GM21423 (cell line): ENCODE measurements around the gene GDPD5.

Experiments used
- ATAC-seq: cut with Tn5 transposase; IDR thresholded peaks from one replicate; pipeline ENCODE4 v1.9.1; 2021; ENCODE audit warnings: mild to moderate bottlenecking, moderate library complexity; ENCODE audit not compliant: unreplicated experiment

The GDPD5 gene

DNA sequence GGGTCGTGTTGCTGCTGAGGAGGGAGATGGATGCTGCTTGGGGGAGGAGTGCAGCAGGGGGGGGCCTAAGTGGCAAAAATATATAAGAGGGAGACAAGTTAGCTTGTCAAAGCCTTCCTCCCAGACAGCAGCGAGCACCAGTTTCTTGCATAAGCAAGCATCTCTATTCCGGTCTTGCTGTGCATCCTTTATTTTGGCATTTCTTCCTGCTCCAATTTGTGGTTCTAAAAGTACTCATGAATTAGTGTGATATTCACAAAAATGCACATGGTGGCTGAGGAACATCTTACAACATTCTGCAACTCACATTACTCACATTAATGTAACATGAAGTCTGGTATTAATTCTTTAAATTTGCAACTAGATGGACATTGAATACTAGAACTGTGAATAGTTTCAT is 32.1 kb downstream of the GDPD5 start:
- no peak for ATAC-seq

DNA sequence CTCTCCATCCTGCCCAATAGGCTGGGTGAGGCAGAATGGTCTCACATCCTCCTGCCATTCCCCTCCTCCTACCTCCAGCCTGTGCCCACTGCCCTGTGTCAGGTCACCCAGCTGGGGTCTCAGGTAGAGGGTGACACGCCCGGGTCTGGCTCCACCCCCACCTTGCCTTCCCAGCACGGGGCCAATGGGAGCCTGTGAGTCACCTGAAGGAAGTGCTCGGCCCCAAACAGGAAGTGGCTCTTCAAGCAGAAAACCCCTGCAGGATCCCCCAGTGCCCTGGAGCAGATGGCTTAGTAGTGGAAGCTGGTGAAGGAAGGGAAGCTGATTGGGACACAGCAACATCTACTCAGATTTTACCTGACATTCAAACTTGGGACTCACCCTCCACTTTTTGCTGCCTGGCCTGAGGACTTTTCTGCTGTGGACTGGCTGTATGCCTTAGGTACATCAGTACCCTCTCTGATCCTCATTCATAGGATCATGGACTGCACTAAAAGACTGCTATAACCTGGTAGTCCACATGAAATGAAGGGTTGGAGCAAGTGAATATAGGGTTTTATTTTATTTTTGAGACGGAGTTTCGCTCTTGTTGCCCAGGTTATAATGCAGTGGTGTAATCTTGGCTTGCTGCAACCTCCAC is 33.4 kb downstream of the GDPD5 start:
- ATAC-seq: no peak

DNA sequence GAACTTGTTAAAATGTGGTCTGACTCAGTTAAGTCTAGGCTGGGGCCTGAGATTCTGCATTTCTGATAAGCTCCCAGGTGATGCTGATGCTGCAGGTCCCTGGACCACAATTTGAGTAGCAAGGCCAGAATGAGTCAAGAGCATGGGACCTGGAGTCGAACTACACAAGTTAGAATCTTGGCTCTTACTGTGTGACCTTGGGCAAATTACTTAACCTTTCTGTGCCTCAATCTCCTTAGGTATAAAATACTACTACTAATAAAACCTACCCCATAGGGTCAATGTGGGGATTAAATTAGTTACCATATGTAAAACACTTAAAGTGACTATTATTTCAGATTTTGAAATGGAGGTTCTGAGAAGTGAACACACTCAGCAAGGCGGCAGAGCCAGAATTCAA is 34.3 kb downstream of the GDPD5 start:
- ATAC-seq: no peak

DNA sequence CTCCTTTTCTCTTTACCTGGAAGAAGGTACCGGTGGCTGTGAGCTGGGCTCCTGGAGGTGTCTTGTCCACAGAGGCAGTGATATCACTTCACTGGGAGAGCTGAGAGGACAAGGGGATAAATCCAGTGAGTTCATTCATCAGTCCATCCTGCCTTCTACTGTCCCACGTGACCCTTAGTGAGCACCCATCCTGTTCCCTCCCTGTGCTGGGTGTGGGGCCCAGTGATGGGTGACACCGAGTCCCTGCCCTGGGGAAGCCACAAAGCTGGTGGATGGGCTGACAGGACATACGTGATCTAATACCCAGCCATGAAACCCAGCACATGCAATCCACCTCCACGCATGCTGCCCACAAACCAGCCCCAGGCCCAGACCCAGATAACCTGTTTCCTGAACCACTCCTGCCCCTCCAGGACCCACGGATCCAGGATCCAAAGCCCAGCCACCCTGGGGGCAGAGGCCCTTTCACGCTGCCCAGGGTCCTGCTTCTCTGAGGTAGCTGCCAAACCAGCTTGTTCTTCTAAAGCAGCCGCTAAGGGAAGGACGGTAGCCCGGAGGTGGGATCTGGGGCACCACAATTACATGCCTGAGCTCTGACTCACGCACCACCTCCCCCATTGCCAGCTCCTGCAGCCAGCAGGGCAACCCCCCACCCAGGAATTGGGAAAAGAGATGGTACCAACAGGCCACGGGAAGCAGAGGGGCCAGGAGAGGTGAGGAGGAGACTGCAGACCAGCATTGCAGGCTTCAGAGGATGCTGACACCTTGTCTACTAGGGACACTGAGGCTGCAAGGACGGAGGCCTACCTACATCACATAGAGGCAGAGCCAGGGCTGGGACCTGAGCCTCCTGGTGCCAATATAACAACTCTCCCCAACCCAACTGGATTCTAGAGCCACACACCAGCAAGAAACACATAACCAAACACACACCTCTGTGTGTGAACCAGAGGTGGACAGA is 35.2 kb downstream of the GDPD5 start:
- ATAC-seq: no peak

DNA sequence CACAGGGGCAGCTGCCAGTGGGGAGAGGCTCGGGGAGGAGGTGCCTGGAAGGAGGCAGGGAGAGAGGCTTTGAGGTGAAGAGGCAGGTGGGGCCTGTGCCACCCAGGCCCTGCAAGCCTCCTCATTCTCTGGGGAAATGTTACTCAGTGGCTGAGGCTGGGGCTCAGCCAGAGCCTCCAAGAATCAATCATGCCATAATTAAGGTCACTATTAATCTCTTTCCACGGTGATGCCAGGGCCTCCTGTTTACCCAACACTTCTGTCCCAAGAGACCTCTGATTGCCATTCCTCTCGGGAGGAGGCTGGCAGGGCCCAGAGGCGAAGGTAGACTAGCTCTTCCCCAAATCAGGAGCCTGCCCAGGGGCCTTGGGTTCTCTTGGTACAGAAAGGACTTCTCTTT is 38.4 kb downstream of the GDPD5 start:
- ATAC-seq: no peak

DNA sequence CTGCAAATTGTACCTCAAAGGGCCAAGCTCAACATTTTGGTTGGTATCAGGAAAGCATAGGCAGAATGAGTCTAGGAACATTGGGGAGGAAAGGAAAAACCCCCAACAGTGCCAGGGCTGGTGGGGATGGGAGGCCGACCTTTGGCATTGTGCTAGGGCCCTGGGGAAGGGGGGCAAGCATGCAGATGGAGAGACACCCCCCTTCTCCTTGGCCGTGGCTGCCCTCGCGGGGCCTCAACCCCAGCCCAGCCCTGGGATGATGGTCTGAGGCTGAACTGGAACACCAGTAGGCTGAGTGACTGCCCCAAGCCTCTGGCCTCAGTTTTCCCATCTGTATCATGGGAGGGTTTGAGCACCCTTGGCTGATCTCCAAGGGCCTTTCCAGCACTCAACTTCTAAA is 40.0 kb downstream of the GDPD5 start:
- no peak for ATAC-seq

DNA sequence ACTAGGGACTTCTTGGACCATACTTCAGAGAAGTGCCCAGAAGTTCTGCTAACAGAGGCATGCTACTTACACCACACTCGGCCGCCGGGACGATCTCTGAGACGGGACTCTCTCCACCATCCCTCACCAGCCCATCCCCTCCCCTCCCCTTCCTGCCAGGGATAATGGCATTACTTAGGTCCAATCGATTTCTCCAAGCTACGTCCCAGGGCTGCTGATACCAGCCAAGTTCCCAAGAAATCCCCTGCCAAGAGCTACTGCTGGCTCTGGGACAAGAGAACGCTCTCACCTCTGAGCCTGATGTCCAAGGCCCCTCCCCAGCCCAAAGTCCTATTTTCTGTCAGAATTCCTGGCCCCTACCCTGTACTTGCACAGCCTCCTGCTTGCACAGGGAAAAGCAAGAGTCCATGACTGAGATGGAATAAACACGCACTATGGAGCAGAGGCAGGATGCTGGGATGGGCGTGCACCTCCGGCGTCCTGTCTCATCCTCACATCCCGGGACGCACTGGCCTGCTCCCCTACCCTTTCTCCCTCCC is 42.7 kb downstream of the GDPD5 start:
- ATAC-seq: no peak

DNA sequence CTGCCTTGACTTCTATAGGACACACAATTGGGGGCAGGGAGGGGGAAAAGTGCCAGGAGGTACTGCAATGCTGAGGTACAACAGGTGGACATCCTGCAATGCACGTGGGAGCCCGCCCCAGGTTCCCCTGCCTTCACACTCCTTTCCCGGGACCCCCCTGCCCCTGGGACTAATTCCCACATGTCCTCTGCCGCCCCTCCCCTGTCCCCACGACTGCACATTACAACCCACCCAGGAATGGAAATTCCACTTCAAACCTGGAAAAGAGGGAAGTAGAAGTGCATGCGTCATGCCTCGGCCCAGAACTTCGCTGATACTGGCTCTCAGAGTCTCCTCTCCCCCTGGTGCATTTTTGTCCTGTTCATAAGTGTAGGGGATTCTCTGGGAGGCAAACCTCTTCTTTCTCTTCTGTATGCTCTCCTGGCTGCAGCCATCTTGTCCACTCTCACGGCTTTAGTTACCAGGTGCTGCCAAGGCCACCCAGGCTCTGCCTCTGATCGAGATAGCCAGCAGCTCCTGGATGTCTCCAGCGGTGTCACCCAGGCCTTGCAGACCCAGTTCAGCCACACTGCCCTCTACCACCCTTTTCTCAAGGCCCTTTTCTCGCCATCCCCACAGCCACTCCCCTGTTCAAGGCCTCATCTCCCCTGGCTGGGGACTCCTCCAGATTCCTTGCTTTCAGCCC is 43.7 kb downstream of the GDPD5 start:
- no peak for ATAC-seq

DNA sequence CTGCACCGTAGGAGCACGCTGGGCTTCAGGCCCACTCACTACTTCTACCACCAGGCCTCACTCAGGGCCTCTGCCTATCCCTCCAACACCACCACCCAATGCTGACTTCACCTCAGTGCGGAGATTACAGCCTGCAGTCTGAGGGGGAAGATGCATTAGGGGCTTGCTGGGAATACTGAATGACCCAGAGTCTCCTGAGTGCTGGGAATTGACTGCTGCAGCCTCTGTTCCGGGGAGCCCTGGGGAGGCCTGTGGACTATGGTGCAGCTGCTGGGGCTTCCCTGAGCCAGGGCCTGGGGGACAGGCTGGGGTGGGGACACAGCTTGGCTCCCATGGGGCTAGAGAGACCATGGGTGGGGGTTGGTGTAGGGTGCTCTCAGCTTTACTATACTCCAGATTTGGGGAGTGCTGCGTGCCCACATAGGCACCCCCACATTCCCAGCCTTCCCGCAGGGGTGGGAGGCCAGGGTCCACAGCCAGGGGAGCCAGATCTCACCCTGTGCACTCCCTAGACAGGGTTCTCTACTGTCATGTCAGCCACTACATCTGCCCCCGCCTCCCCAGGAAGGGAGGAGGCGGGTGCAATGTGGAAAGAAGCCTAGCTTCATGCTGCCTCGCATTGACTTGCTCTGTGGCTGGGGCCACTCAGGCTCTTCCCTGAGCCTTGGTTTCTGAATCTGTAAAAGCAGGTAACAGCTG is 44.4 kb downstream of the GDPD5 start:
- ATAC-seq: no peak

DNA sequence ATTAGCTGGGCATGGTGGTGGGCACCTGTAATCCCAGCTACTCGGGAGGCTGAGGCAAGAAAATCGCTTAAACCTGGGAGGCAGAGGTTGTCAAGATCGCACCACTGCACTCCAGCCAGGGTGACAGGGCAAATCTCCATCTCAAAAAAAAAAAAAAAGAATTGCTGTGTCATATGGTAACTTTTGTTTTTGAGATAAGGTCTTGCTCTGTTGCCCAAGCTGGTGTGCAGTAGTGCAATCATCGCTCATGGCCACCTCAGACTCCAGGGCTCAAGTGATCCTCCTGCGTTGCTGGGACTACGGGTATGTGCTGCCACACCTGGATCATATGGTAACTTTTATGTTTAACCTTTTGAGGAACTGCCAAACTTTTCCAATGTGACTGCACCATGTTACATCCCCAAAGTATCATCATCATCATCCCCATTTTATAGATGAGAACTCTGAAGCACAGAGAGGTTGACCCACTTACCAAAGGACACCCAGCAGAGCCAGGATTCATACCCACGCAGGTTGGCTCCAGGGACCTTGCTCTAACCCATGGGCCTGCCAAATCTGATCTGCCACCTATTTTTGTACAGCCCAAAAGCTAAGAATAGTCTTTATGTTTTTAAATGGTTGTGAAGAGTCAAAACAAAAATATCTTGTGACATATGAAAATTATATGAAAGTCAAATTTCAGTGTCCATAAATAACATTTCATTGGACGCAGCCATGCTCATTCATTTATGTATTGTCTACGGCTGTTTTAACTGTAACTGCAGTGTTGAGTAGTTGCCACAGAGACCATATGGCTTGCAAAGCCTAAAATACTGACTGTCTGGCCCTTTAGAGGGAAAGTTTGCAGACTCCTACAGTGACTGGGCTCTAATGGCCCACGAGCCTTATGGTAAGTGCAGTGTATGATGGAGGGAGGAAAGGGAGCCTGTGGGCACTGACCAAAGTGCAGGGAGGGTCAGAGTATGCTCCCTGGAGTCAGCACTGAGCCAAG is 45.3 kb downstream of the GDPD5 start:
- ATAC-seq: no peak

DNA sequence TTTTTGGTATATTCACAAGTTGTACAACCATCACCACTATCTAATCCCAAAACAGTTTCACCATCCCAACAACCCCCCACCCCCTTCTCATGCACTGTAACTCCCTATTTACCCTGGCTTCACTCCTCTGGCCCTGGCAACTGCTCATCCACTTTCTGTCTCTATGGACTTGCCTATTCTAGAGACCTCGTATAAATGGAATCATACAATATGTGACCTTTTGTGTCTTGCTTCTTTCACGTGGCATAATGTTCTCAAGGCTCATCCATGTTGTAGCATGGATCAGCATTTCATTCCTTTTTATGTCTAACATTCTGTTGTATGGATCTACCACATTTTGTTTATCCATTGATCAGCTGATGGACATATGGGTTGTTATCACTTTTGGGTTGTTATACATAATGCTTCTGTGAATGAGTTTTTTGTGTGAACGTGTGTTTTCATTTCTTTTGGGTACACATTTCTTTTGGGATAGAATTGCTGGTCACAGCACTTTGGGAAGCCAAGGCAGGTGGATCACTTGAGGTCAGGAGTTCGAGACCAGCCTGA is 46.1 kb downstream of the GDPD5 start:
- no peak for ATAC-seq

DNA sequence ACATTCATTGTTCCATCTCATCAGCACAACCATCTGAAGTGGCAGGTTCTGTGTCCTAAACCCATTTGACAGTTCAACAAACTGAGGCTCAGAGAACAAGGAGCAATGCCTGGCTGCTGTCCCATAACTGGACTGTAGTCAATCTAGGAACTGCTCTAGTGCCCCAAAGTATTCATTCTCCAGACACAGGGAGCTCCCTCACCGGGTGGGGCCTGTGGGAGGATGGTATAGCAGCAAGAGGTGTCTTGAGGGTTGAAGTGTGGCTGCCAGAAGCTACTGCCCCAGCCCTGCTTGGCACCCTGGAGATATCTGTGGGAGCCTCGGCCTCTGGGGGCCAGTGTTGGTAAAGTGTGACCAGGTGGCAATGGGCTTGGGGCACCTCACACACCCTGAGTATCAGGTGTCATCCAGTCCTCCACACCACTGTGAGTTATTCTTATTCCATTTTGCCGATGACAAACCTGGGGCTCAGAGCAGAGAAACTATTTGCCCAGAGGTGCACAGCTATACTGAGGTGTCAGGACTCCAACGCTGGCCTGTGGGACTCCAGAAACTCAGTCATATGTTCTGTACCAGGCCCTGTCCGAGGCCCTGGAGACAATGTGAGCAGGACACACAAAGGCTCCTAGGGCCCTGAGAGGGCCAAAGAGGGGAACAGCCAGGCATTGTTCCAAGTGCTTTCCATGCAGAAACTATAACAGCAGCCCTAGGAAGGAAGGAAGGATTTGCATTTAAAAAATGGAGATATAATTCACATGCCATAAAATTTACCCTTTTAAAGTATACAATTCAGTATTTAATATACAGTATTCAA is 46.8 kb downstream of the GDPD5 start:
- no peak for ATAC-seq

DNA sequence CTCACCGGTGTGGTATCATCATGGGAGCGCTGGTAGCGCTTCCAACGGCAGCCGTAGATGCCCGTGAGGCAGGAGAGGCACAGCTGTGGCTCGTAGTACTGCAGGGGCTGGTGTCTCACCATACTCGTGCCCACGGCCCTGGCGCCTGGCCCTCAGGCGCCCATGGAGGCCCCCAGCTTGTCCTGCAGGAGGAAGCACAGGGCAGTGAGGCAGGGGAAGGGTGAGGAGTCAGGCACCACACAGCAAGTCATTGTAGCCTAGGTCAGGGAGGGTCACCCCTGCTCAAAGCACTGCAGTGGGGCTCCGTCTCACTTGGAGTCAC is 48.2 kb downstream of the GDPD5 start:
- ATAC-seq: no peak

DNA sequence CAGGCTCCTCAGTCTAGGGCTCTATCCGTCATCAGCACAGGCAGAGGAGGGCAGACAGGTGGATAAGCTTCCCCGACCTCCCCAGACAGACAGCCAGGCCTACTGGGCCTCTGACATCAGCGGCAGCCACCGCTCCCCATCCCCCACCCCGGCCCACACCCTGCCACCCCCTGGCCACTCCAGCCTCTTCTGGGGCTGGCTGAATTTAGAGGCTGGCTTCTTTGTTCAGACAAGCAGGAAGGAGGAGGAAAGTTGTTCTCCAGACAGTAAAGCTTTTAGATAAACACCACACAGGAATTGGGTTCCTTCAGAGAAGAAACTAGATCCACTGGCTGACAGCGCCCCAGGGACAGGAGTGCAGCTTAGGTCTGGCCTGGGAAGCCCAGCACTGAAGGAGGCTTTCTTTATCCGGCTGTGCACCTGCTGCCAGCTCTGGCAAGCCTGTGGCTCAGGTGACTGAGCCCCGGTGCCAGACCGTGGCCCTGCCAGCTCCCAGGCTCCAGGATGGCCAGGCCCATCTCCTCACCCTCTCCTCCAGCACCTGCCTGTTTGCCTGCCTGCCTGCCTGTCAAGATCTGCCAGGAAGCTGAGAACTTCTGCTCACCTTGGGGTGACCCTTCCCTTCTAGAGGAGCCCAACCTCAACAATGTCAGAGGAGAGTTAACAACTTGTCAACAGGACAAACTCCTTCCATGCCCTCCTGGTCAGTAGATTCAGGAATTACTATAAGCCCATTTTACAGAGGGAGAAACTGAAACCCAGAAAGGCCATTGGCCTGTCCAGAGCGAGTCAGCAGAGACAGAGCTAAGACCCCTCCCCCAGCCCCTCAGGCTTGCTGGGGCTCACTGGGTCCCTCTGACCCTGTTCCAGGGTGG is 48.8 kb downstream of the GDPD5 start:
- ATAC-seq: no peak

DNA sequence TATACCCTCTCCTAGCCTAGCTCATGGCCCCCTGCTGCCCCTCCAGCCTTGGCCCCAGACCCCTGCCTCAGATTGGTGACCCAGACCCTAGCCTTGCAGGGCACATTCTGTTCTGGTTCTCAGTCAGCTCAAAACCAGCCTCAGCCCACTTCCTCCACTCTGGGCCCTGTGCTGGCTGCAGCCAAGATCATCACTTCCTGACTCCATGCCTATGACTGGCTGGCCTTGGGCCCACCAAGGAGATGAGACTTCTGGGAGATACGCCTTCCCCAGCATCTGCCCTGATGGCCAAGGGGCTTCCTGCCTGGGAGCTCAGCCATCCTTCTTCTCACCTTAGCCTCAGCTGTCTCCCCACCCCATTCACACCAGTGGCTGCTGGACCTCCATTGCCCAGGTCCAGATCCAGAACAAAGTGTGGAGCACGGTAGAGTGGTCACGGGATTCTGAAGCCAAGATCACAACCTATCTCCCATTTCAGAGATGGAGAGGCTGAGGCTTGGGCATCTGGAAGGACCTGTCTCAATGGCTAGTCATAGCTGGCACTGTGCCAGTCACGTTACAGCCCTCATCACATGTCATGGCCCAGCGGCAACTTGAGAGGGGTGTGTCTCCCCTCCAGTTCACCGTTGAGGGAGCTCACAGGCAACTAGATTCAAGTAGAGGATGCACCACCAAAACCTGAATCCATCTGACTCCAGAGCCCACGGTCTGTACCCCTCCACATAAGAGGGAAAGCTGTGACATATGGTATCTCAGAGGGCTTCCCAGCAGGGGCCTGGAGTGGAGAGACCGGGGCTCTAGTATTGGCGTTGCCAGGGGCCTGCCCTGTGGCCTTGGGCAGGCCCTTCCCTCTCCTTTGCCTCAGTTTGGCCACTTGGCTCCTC is 49.7 kb downstream of the GDPD5 start:
- no peak for ATAC-seq

DNA sequence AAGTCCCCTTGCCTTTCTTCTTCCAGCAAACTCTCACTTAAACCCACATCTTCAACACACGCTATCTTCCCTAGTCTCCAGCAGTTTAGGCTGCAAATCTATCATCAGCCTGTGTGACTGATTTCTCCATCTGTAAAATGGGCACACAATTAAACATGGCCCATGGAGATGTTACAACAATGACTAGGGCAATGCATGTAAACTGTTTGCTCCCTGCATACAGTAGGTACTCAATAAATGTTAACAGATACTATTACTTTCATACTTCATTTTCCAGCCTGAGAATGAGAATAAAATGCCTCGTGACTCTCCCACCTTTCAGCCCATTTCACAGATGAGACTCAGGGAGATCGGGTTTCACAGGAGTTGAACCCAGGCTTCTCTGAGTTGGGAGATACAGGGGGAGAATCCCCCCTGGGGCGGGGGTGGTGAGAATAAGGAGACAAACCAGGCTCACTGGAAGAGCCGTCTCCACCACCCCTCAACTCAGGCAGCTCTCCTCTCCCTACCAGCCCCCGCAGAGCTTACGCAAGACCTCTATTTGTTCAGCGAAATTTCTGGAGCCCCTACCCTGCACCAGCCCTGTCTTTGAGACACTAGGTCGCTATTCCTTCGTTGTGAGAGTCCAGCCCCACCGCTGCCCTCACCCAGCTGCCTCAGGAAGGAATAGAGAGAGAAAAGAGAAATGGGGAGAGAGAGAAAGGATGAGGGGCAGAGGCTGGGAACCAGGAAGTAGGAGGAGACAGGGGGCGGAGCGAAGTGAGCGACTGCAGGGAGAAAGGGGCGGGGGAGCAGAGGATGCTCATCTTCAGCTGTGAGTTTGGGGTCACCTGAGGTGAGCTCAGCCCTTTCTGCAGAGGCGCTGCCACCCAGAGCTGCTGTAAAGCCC is 50.6 kb downstream of the GDPD5 start:
- no peak for ATAC-seq
